Loucy (cell line): ENCODE results near the gene TRIM47.

Experiments used
- H2AFZ ChIP-seq: fragments of 200-600 bp; sonication (generic); 2 replicates; pipeline ENCODE4 v1.6.0; 2016; ENCODE audit warnings: antibody characterized with exemption, mild to moderate bottlenecking, low read length, moderate library complexity
- H3F3A ChIP-seq: fragments of 200-600 bp; 2 replicates; pipeline ENCODE4 v1.6.0; 2016; ENCODE audit warnings: antibody characterized with exemption, low read depth, mild to moderate bottlenecking
- H3K27me3 ChIP-seq: fragments of 200-600 bp; sonication (generic); 2 replicates; pipeline ENCODE4 v1.6.1; 2014; ENCODE audit warnings: low read length, mild to moderate bottlenecking; ENCODE audit not compliant: insufficient read depth, poor library complexity, severe bottlenecking
- H3K36me3 ChIP-seq: fragments of 200-600 bp; sonication (generic); 2 replicates; pipeline ENCODE4 v1.6.1; 2016; ENCODE audit warnings: low read length; ENCODE audit not compliant: insufficient read depth
- H3K4me1 ChIP-seq: fragments of 200-600 bp; sonication (generic); 2 replicates; pipeline ENCODE4 v1.5.1; 2014; ENCODE audit warnings: low read length, mild to moderate bottlenecking; ENCODE audit not compliant: insufficient read depth, poor library complexity, severe bottlenecking
- H3K4me2 ChIP-seq: fragments of 200-600 bp; sonication (generic); 2 replicates; pipeline ENCODE4 v1.6.0; 2014; ENCODE audit warnings: antibody characterized with exemption, low read length, low read depth, mild to moderate bottlenecking; ENCODE audit not compliant: poor library complexity, severe bottlenecking
- H3K4me3 ChIP-seq: fragments of 200-600 bp; sonication (generic); 2 replicates; pipeline ENCODE4 v1.5.1; 2014; ENCODE audit warnings: low read length, mild to moderate bottlenecking, mixed read lengths; ENCODE audit not compliant: poor library complexity, severe bottlenecking
- H3K79me2 ChIP-seq: fragments of 200-600 bp; sonication (generic); 2 replicates; pipeline ENCODE4 v1.6.1; 2014; ENCODE audit warnings: low read length; ENCODE audit not compliant: insufficient read depth
- H3K9ac ChIP-seq: fragments of 200-600 bp; sonication (generic); 2 replicates; pipeline ENCODE4 v1.6.0; 2014; ENCODE audit warnings: mild to moderate bottlenecking, low read depth, low read length, moderate library complexity; ENCODE audit not compliant: poor library complexity, severe bottlenecking
- H3K9me2 ChIP-seq: fragments of 200-600 bp; sonication (generic); replicated peaks from 2 replicates; pipeline ENCODE4 v1.6.1; 2016; ENCODE audit warnings: low read depth, low read length, mixed read lengths
- H3K9me3 ChIP-seq: fragments of 200-600 bp; sonication (generic); 2 replicates; pipeline ENCODE4 v1.6.1; 2014; ENCODE audit warnings: mild to moderate bottlenecking, antibody characterized with exemption, low read length, low read depth; ENCODE audit not compliant: insufficient read depth
- H4K20me1 ChIP-seq: fragments of 200-600 bp; sonication (generic); 2 replicates; pipeline ENCODE4 v1.6.0; 2014; ENCODE audit warnings: antibody characterized with exemption, low read length, mild to moderate bottlenecking; ENCODE audit not compliant: insufficient read depth, poor library complexity, severe bottlenecking
- CTCF ChIP-seq: fragments of 200-600 bp; sonication (generic); conservative IDR thresholded peaks from 2 replicates; pipeline ENCODE4 v1.5.1; 2014; ENCODE audit warnings: mild to moderate bottlenecking, antibody characterized with exemption, low read length
- EZH2phosphoT487 ChIP-seq: fragments of 200-600 bp; IDR thresholded peaks from 2 replicates; pipeline ENCODE4 v1.6.1; 2018; ENCODE audit warnings: antibody characterized with exemption, mild to moderate bottlenecking, moderate library complexity, borderline replicate concordance

Gene TRIM47

GRCh38 chr17:75908201-75908600 lies 29.8 kb upstream of the TRIM47 start:
- Histone ChIP-seq H3K9ac (no peak overlapping the region), H3K27me3 (no peaks in the 10 kb centered on the region), H3K79me2 (peaks cover 14% of the 10 kb centered on the region), H3K9me2 (no peaks in the 10 kb centered on the region), H3K4me3 (no peak overlapping the region), H3K36me3 (no peaks in the 10 kb centered on the region), H3K9me3 (no peaks in the 10 kb centered on the region), H3K4me2 (no peak overlapping the region), H3K4me1 (peaks cover 42% of the 10 kb centered on the region), H4K20me1 (peaks cover 6% of the 10 kb centered on the region), H2AFZ (no peak overlapping the region), H3F3A (no peaks in the 10 kb centered on the region)
- no peak for TF ChIP-seq CTCF
- no peak for TF ChIP-seq EZH2phosphoT487

GRCh38 chr17:75906143-75906884 lies 27.9 kb upstream of the TRIM47 start:
- H3K9ac ChIP-seq, result peak overlapping the region; percentile 14
- peaks cover 32% of the 10 kb centered on the region for H3K79me2 ChIP-seq
- no peaks in the 10 kb centered on the region for H3K27me3 ChIP-seq
- TF ChIP-seq CTCF, result no peak
- no peak for TF ChIP-seq EZH2phosphoT487
- no peaks in the 10 kb centered on the region for H3K9me3 ChIP-seq
- no peaks in the 10 kb centered on the region for H3F3A ChIP-seq
- H3K4me1 ChIP-seq, result peaks cover 46% of the 10 kb centered on the region
- H3K4me3 ChIP-seq, result no peak overlapping the region
- H3K36me3 ChIP-seq, result peaks cover 8% of the 10 kb centered on the region; the same call in 1 of the 2 replicates
- peak overlapping the region; percentile 27 for H2AFZ ChIP-seq
- no peak overlapping the region for H3K4me2 ChIP-seq
- H4K20me1 ChIP-seq, result peaks cover 6% of the 10 kb centered on the region
- H3K9me2 ChIP-seq, result no peaks in the 10 kb centered on the region

GRCh38 chr17:75904749-75905521 lies 26.6 kb upstream of the TRIM47 start, which contains the start of gene MRPL38:
MRPL38 (minus strand) TSS chr17:75904884; CDS start chr17:75904875, 9 bp downstream.
- peak within 1 kb of the TSS; percentile 95 for H3K9ac ChIP-seq
- H3K27me3 ChIP-seq, result no peaks in the 10 kb centered on the region
- H3K79me2 ChIP-seq, result peaks cover 32% of the 10 kb centered on the region
- H3K4me3 ChIP-seq, result peak within 1 kb of the TSS; percentile 100
- H3K4me2 ChIP-seq, result peak within 1 kb of the TSS; percentile 100
- H4K20me1 ChIP-seq, result peaks cover 6% of the 10 kb centered on the region
- peaks cover 35% of the 10 kb centered on the region for H3K4me1 ChIP-seq
- peaks cover 13% of the 10 kb centered on the region; the same call in 1 of the 2 replicates for H3K36me3 ChIP-seq
- peak within 1 kb of the TSS; percentile 91 for H2AFZ ChIP-seq
- H3K9me3 ChIP-seq, result no peaks in the 10 kb centered on the region
- TF ChIP-seq EZH2phosphoT487 (no peak), CTCF (peak; percentile 74)
- no peaks in the 10 kb centered on the region for H3K9me2 ChIP-seq
- H3F3A ChIP-seq, result no peaks in the 10 kb centered on the region
